HG03378 (cell line): ENCODE data around the gene KRTAP5-4.
"Not testable (repeated sequence)": the region's sequence is repeated elsewhere in the genome, so short reads cannot be mapped to it uniquely, and the experiment has no call there.

Experiments used
- ATAC-seq: cut with Tn5 transposase; IDR thresholded peaks from one replicate; pipeline ENCODE4 v1.9.1; 2021; ENCODE audit warnings: mild to moderate bottlenecking, moderate library complexity; ENCODE audit not compliant: unreplicated experiment

Gene KRTAP5-4

GRCh38 chr11:1604181-1604580, 17.8 kb downstream of the KRTAP5-4 start:
- ATAC-seq = no peak

- no peak for ATAC-seq
Observed at GRCh38 chr11:1603629-1604028, 18.3 kb downstream of the KRTAP5-4 start.

GRCh38 chr11:1601663-1602062, 20.3 kb downstream of the KRTAP5-4 start:
- ATAC-seq = not testable (repeated sequence)

GRCh38 chr11:1600626-1601025, 21.3 kb downstream of the KRTAP5-4 start:
- ATAC-seq = no peak

- no peak for ATAC-seq
Observed at GRCh38 chr11:1598816-1599215, 23.1 kb downstream of the KRTAP5-4 start.

- not testable (repeated sequence) for ATAC-seq
Observed at GRCh38 chr11:1598406-1598805, 23.5 kb downstream of the KRTAP5-4 start.

GRCh38 chr11:1597994-1598380, 24.0 kb downstream of the KRTAP5-4 start, which contains the start of gene KRTAP5-2:
Gene KRTAP5-2, minus strand, starts transcription at chr11:1598294. Its CDS starts 44 bp downstream, at chr11:1598250.
- ATAC-seq = no peak

- ATAC-seq = no peak
Observed at GRCh38 chr11:1597331-1597993, 24.5 kb downstream of the KRTAP5-4 start.

- not testable (repeated sequence) for ATAC-seq
Observed at GRCh38 chr11:1596576-1597121, 25.3 kb downstream of the KRTAP5-4 start.

- ATAC-seq = not testable (repeated sequence)
Observed at GRCh38 chr11:1595994-1596575, 25.9 kb downstream of the KRTAP5-4 start.

- no peak for ATAC-seq
Observed at GRCh38 chr11:1592628-1593027, 29.3 kb downstream of the KRTAP5-4 start.

GRCh38 chr11:1589996-1590395, 31.9 kb downstream of the KRTAP5-4 start:
- ATAC-seq = no peak

- not testable (repeated sequence) for ATAC-seq
Observed at GRCh38 chr11:1589191-1589963, 32.6 kb downstream of the KRTAP5-4 start.

GRCh38 chr11:1586699-1587098, 35.2 kb downstream of the KRTAP5-4 start:
- no peak for ATAC-seq

GRCh38 chr11:1584661-1585370, 37.1 kb downstream of the KRTAP5-4 start, which contains the start of gene KRTAP5-1:
Gene KRTAP5-1, minus strand, starts transcription at chr11:1585283. Its CDS starts 34 bp downstream, at chr11:1585249.
- not testable (repeated sequence) for ATAC-seq

- ATAC-seq = not testable (repeated sequence)
Observed at GRCh38 chr11:1582909-1583308, 39.0 kb downstream of the KRTAP5-4 start.

GRCh38 chr11:1581976-1582375, 40.0 kb downstream of the KRTAP5-4 start:
- no peak for ATAC-seq

- ATAC-seq = no peak
Observed at GRCh38 chr11:1576825-1577224, 45.1 kb downstream of the KRTAP5-4 start.

GRCh38 chr11:1575756-1576155, 46.2 kb downstream of the KRTAP5-4 start:
- ATAC-seq = not testable (repeated sequence)

- ATAC-seq = no peak
Observed at GRCh38 chr11:1574933-1575242, 47.0 kb downstream of the KRTAP5-4 start.
